Caco-2 (cell line): ENCODE data around the gene RAB10. TPM values are rescaled to one million over a fixed set of nuclear protein-coding genes. Genes with fewer than 3 reads are reported as not detected.

Experiments used
- BruUV-seq: library from RNA; stranded (reverse); fragments of 400-500 nt; replicated peaks from 2 replicates; lab custom pipeline; 2021; lab: Mats Ljungman, UMichigan
- CTCF ChIA-PET: fragments of 300-600 bp; sonication (Branson Sonifier 250); formaldehyde crosslinking; loops from one replicate; lab custom pipeline; 2022; ENCODE audit warnings: antibody characterized with exemption; lab: Charles Lee
- POLR2A ChIA-PET: fragments of 300-600 bp; sonication (Branson Sonifier 250); formaldehyde crosslinking; loops from one replicate; lab custom pipeline; 2022; ENCODE audit warnings: antibody characterized with exemption; lab: Charles Lee
- DNase-seq, 2 experiments: peaks; one replicate each; pipeline versions ENCODE4 v3.0.0 to v3.0.0-alpha.2; 2020 to 2022
- H3K27me3 ChIP-seq: replicated peaks from 2 replicates; pipeline ENCODE4 v1.6.0; 2011; ENCODE audit warnings: low read length; ENCODE audit not compliant: control insufficient read depth, insufficient read depth
- H3K36me3 ChIP-seq: 2 replicates; pipeline ENCODE4 v1.5.1; 2011; ENCODE audit warnings: low read length; ENCODE audit not compliant: control insufficient read depth, insufficient read depth
- H3K4me1 ChIP-seq: fragments of 250-450 bp; sonication (Bioruptor Pico); 2 replicates; pipeline ENCODE4 v1.5.1; 2020; ENCODE audit warnings: mild to moderate bottlenecking
- H3K4me3 ChIP-seq: 2 replicates; pipeline ENCODE4 v1.5.1; 2011; ENCODE audit warnings: low read depth, mild to moderate bottlenecking, control low read depth, low read length
- H3K9me3 ChIP-seq: fragments of 250-450 bp; sonication (Bioruptor Pico); 2 replicates; pipeline ENCODE4 v1.5.1; 2020; ENCODE audit warnings: mild to moderate bottlenecking, moderate library complexity
- H3K27ac Mint-ChIP-seq: one replicate; pipeline ENCODE4 v1.8.0; 2022; ENCODE audit warnings: mixed read lengths; ENCODE audit not compliant: unreplicated experiment
- H3K27me3 Mint-ChIP-seq: one replicate; pipeline ENCODE4 v1.8.0; 2022; ENCODE audit warnings: mixed read lengths; ENCODE audit not compliant: insufficient read depth, unreplicated experiment
- H3K36me3 Mint-ChIP-seq: one replicate; pipeline ENCODE4 v1.8.0; 2022; ENCODE audit warnings: mild to moderate bottlenecking, mixed read lengths; ENCODE audit not compliant: insufficient read depth, unreplicated experiment
- H3K4me1 Mint-ChIP-seq: one replicate; pipeline ENCODE4 v1.8.0; 2022; ENCODE audit warnings: low read depth, mixed read lengths; ENCODE audit not compliant: unreplicated experiment
- H3K4me3 Mint-ChIP-seq: one replicate; pipeline ENCODE4 v1.8.0; 2022; ENCODE audit warnings: mild to moderate bottlenecking, moderate library complexity, mixed read lengths; ENCODE audit not compliant: unreplicated experiment
- H3K9me3 Mint-ChIP-seq: one replicate; pipeline ENCODE4 v1.8.0; 2022; ENCODE audit warnings: mixed read lengths; ENCODE audit not compliant: unreplicated experiment
- CTCF ChIP-seq, 2 experiments: fragments of 200-600 bp in 1 of 2; IDR thresholded peaks; 1 replicate in 1 of 2; 2 replicates in 1 of 2; pipeline versions ENCODE4 v1.5.1 to v1.8.0; 2011 to 2022; ENCODE audit warnings: antibody characterized with exemption in 1 of 2, control low read depth in 1 of 2, inconsistent platforms in 1 of 2, low read depth in 1 of 2, low read length in 1 of 2, mild to moderate bottlenecking in 1 of 2, moderate library complexity in 1 of 2; ENCODE audit not compliant: insufficient read depth in 1 of 2, severe bottlenecking in 1 of 2, unreplicated experiment in 1 of 2
- intact Hi-C: fragments of 100-400 bp; cut with micrococcal nuclease; formaldehyde crosslinking; loops from one replicate; pipeline ENCODE4 v1.10.0; 2022; ENCODE audit not compliant: unreplicated experiment
- total RNA-seq: library from RNA; stranded (reverse); gene quantifications from 2 replicates; pipeline ENCODE4 v1.2.3, GENCODE V29; 2022

The RAB10 gene
- total RNA-seq, 1 experiment from 2014 or later: 213 TPM

GRCh38 chr2:26185954-26186770 lies 152.3 kb downstream of the RAB10 start:
- Histone ChIP-seq H3K27me3 (no peaks in the 10 kb centered on the region), H3K9me3 (no peaks in the 10 kb centered on the region), H3K4me3 (no peak overlapping the region), H3K4me1 (peaks cover 3% of the 10 kb centered on the region), H3K36me3 (no peaks in the 10 kb centered on the region; the same call in 1 of the 2 replicates)
- H3K4me3 Mint-ChIP-seq: peak overlapping the region; percentile 80
- intact Hi-C loops: loop anchor here (5.0 kb wide), 1 partner anchor 234 kb away; no protein-coding TSS in a partner anchor
- BruUV-seq: no TSS peak
- no peak overlapping the region for H3K27ac Mint-ChIP-seq
- TF ChIP-seq CTCF (IDR thresholded peaks at IDR 0.05; ENCODE audit: insufficient read depth in 1 of 2, low read depth in 1 of 2, low read length in 1 of 2, severe bottlenecking in 1 of 2, unreplicated experiment in 1 of 2): no peak
- H3K4me1 Mint-ChIP-seq: no peaks in the 10 kb centered on the region
- no peaks in the 10 kb centered on the region for H3K27me3 Mint-ChIP-seq
- no peaks in the 10 kb centered on the region for H3K9me3 Mint-ChIP-seq
- H3K36me3 Mint-ChIP-seq: peaks cover 23% of the 10 kb centered on the region
- CTCF ChIA-PET: interaction anchor here (1.2 kb wide), 1 partner anchor 12 kb away, joined by 3 read pairs; no protein-coding TSS in a partner anchor
- peak in 1 of 2 experiments; percentile 33 for DNase-seq
- POLR2A ChIA-PET: no interaction called here

Other genes with a start within 250 kb of the RAB10 start
- 35.7 and 41.1 TPM in 2 replicates for gene ASXL2, start 155.6 kb upstream of the RAB10 start, total RNA-seq
- gene KIF3C, start 51.6 kb upstream of the RAB10 start, total RNA-seq: 7.1 and 9.2 TPM in 2 replicates
- gene GAREM2, start 139.0 kb downstream of the RAB10 start, total RNA-seq: 15.6 and 23.6 TPM in 2 replicates
- 143 and 150 TPM in 2 replicates for gene HADHA, start 210.5 kb downstream of the RAB10 start, total RNA-seq
- 93.2 and 106 TPM in 2 replicates for gene HADHB, start 210.9 kb downstream of the RAB10 start, total RNA-seq